HUDEP-2 (cell line): Measurements from ENCODE around the gene DTNBP1.
"Not testable (repeated sequence)": the region's sequence is repeated elsewhere in the genome, so short reads cannot be mapped to it uniquely, and the experiment has no call there.

Experiments used
- DNase-seq, 76 experiments: peaks; one replicate each; lab custom pipeline; 2025; ENCODE audit not compliant: unreplicated experiment in 76 of 76; lab: John Stamatoyannopoulos, UW

DTNBP1 gene

DNA sequence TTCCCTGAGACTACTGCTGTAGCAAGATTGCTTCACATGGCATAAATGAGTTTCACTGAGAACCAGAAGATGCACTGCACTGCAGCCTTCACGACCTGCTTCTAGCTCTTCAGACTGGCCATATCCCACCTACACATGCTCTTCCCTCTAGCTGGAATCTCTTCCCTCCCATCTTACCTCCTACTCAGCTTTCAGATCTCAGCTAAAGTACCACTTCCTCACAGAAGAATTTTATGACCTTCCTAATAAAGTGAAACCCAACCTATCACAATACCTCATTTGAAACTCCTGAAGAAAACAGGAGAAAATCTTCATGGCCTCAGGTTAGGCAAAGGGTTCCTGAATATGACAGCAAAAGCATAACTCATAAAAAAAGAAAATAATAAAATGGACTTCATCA lies 99.9 kb downstream of the DTNBP1 start:
- DNase-seq = no peak

DNA sequence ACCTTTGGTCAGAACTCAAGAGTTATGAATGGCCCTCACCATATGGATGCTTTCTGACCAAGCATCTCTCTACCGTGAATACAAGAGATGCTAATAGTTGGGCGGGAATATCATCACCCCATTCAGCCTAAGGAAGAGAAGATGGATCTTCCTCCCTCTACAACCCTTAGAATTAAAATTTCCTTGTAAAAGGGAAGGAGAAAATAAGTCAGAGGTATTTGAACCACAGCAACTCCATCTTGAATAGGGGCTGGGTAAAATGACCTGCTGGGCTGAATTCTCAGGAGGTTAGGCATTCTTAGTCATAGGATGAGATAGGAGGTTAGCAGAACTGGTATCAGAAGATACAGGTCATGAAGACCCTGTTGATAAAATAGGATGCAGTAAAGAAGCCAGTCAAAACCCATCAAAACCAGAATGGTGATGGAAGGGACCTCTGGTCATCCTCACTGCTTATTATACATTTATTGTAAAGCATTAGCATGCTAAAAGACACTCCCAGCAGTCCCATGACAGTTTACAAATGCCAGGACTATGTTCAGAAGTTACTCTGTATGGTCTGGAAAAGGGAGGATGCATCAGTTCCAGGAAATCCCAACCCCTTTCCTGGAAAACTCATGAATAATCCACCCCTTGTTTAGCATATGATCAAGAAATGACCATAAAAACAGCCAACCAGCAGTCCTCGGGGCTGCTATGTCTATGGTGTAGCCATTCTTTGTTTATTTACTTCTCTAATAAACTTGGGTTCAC lies 101.2 kb downstream of the DTNBP1 start:
- DNase-seq = no peak

DNA sequence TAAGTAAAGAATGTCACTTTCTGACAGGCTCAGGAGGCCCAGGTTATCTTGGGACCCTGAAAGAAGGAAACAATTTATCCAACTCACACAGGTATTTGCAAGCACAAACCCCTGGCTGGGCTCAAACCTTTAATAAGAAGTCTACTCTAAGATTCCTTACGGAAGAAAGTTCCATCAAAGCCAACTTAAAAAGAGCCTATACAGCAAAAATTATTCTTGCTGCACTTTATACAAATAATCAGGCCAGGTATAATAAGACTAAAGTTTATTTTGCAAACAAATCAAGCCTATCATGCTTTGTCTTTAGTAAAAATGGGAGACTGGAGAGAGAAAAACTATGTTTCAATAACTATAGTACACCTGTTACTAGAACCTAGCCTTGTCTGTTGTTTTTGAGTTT lies 102.1 kb downstream of the DTNBP1 start:
- no peak for DNase-seq

DNA sequence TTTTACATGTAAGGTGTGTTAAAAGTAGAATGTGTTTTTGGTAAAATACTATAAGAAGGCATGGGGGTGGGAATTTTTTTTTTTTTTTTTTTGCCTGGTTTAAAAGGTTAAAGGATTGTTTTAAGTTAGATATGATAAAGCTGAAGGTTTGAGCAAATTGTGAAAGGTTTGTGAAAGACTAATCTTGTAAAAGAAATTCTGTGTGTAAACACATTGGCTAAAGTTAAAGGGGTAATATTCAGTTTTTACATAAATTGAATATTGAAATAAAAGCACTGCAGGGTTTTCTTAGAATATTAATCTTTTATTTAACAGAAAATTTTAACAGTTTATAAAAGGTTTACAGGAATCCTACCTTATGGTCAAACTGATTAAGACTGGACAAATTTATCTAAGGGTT lies 105.7 kb downstream of the DTNBP1 start:
- DNase-seq = no peak

DNA sequence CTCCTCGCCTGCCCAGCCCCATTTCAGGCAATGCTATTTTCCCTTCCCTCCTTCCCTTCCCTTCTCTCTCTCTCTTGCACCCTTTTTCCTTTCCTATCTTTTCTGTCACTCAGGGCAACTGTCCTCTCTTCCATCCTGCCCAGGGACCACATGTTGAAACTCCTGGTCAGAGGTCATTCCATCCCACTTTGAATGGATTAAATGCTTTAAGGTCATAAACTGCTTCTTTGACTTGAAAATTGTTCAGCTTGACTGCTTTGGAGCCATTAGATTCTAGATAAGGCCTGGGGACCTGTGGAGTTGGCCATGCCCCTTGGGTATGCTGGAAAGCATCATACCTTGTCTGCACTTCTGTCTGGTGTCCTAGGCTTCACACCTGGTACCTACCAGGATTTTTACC lies 106.1 kb downstream of the DTNBP1 start:
- DNase-seq = peak in 1 of 76 experiments; percentile 18

DNA sequence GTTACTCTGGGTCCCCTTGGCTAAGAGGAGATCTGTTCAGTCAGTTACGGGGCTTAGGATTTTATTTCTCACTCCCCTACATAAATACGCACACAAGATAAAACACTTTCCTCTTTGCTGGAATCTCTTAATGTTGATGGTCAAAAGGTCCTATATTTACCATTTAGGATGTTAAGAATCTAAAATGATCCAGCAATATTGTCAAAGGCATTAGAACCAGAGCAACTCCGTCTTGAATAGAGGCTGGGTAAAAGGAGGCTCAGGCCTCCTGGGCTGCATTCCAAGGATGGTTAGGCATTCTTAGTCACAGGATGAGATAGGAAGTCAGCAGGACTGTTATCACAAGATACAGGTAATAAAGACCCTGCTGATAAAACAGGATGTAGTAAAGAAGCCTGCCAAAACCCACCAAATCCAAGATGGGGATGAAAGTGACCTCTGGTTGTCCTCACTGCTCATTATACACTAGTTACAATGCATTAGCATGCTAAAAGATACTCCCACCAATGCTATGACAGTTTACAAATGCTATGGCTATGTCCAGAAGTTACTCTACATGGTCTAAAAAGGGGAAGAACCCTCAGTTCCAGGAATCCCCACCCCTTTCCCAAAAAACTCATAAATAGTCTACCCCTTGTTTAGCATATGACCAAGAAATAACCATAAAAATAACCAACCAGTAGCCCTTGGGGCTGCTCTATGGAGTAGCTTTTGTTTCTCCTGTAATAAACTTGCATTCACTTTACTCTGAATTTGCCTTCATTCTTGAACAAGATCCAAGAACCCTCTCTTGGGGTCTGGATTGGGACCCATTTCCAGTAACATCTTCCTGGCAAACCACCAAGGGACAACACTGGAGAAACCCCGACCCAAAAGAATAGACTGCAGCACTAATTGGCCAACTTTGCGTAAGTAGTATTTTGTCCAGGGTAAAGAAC lies 107.5 kb downstream of the DTNBP1 start:
- DNase-seq = peak in 41 of 76 experiments; percentile 4 to 68 (median 35)

DNA sequence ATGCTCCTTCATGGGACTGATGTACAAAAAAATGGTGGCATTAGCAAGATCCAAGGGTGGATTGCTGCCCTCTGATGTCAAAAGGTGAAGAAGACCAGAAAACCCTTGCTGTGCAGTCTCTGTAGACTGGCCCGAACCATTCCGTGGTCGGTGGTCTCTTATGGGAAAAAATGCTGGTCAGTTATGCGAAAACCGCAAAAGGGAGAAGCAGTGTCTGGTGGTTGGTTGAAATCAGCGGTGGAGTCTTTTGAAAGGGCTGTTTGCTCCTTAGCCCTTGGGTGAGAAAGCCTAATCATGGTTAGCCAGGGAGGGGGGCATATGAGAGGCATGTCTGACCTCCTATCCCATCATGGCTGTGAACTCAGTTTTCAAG lies 108.1 kb downstream of the DTNBP1 start:
- DNase-seq = no peak

DNA sequence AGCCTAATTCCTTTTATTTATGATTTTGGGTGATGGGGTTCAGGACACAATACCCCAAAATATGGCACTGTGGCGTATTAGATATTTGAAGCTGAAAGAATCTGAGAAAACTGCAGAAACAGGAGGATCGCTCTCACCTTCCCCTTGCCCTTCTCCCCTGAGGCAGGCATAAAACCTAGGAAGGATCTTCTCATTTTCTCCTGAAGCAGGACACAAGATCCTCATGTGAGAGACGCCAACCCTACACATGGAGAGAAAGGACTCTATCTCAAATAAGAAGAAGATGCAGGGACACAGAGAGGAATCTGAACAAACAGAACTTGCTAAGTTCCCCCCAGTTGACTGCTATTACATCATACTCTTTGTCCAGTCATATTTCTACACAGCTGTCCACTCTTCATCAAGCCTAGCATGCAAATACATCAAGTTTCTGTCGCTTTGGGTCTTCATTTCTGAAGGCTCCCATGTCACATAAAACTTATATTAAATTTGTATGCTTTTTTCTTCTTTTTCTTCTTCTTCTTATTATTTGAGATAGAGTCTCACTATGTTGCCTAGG lies 109.0 kb downstream of the DTNBP1 start:
- no peak for DNase-seq

DNA sequence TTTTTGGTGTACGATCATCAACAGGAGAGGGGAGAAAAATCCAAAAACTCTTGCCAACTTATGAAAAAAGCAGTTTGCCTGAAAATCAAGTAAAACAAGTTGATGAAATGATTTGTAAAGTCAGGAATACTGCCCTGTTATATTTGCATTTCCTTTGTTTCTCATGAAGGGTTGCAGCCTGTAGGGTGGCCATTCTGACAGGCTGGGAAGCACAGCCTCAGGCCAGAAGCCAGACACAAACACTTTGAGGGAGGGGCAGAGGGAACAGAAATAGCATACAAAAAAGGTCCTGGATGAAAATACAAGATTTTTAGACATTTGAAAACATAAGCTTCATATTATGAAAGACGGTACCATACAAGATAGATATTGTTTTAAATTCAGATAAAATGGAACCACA lies 109.8 kb downstream of the DTNBP1 start:
- DNase-seq = no peak

DNA sequence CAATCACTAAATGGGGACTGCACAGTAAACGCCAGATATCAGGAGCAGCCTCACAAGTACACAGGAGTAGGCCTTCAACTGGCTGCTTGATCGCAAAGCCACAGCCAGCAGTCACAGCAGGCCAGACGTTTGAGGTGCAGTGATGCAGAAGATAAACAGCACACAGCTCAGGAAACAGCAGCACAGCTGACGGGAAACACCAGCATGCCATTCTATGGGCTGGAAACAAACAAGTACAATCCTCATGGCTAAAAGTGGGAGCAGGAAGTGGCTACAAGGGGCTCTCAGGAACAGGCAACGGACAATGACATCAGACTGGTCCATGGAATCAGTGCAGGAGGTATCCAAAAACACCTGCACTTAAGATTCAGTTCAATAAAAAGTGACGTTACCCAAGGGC lies 111.0 kb downstream of the DTNBP1 start:
- no peak for DNase-seq

DNA sequence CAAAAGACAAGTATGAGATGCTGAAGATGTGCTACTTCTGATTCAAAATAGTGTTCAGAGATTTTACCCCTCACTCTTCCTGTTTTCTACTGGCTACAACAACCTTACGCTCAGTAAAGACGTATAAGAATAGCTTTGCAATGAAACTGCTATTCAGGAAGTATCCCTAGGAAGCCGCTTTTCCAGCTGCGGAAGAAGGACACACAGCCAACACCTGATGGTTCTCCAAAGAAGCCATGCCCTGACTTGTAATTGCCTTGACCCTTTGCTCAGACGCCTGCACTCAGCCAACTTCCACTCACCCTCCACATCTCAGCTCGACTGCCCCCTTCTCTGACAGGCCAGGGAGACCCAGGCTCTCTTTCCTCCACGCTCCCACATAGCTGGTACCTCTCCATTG lies 111.6 kb downstream of the DTNBP1 start:
- DNase-seq = no peak

DNA sequence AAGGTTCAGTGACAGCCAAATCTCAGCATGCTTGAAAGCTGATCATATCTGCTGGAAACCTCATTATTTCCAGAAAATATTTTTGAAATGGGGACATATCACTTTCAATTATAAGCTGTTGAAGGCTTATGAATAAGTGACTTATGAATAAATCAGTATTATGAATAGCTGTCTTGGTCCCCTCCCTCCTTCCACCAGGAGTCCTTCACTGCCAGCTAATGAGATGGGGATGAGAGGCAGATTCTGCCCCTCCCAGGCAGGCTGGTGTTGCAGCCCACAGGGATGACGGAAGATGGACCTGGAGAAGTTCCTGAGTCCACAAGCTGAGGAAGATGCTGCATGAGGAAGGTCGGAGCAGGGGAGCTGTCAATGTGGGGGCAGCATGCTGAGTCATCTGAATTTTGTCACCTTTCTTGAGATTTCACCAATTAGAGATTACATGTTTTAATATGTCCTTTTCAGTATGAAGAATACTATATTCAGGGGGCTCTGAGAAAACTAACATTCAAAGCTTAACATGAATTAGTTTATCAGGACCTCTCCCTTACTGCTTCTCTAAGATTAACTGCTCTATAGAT lies 112.2 kb downstream of the DTNBP1 start:
- no peak for DNase-seq

DNA sequence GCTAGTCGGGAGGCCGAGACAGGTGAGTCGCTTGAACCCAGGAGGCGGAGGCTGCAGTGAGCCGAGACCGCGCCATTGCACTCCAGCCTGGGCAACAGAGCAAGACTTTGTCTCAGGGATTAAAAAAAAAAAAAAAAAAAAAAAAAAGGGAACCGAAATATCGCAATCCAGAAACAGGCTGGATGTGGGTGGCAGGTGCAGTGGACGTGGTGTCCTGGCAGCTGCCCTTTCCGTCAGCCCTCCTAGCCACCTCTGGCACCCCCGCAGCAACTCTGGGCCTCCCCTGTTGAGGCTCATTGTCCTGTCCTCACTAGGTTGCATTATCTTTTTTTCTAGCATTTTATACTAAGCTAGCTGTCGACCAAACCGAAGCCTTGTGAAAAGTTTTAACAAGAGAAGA lies 113.5 kb downstream of the DTNBP1 start:
- DNase-seq = no peak

DNA sequence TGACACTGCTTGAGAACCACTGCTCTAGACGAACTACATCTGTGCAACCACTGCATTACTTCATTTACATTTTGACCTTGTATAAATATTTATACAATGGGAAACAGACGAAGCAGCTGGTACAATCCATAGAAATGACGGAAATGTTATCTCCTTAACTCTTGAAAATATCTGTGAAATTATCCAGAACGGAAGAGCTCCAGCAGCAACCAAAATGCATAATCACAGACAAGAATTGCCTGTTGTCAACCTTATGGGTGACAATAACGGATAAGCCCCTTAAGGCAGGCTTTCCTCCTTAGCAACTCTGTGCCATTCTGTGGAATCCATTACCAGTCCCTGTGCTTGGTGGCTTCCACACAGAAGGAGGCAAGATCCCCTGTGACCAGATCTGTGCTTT lies 115.4 kb downstream of the DTNBP1 start:
- no peak for DNase-seq

DNA sequence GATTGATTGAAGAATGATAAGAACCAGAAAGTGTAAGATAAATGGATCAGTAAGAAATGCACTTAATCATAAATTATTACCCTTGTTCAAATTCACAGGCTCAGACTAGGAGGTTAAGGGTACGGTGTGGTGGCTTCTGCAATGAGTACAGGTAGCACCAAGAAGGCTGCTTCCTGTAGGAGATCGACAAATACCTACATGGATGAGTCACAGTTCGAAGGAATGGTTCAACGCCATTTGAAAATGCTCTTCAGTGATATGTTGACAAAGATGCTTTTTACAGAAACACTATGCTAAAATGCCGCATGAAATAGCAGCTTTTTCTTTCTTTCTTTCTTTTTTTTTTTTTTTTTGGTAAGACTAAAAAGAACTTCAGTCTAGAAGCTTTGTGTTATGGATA lies 116.2 kb downstream of the DTNBP1 start:
- no peak for DNase-seq

DNA sequence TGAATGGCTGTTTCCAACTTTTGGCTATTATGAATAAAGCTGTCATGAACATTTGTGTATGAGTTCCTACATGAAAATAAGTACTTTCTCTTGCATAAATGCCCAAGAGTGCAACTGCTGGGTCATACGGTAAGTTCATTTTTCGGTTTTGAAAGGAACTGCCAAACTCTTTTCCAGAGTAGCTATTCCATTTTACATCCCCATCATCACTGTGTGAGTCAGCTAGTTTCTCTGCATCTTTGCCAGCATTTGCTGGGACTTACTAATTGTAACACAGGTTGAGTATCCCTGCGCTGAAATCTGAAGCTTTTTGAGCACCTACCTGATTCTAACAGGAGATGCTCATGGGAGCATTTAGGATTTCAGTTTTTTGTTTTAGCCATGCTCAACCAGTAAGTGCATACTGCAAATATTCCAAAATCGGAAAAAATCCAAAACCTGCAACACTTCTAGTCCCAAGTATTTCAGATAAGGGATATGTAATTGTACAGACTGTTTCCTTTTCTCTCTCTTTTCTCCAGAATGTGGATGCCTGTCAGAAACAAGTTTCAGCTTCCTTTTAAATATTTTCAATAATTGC lies 118.4 kb downstream of the DTNBP1 start:
- no peak for DNase-seq

DNA sequence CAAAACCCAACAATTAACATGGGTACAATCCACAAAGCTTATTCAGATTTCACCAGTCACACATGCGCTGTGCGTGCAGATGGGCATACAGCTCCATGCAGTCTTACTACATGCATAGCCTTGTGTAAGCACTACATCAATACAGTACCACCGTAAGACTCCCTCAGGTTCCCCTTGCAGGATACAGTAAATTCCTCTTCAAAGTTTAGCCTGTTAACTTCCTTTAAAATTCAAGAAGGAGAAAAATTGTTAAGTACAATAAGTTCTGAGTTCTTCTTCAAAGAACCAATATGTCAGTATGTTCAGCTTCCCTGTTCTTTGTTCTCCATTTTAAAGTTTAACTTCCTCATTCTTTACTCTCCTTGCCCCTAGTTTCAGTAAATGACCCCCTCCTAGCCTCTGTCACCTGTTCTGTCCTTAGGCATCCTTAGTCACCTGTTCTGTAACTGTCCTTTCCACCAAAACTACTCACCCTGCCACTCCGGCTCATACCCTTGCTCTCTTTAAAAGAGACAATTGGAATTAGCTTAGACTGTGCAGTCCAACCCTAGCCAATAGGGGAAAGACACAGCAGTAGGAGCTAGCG lies 119.4 kb downstream of the DTNBP1 start:
- DNase-seq = not testable (repeated sequence)

DNA sequence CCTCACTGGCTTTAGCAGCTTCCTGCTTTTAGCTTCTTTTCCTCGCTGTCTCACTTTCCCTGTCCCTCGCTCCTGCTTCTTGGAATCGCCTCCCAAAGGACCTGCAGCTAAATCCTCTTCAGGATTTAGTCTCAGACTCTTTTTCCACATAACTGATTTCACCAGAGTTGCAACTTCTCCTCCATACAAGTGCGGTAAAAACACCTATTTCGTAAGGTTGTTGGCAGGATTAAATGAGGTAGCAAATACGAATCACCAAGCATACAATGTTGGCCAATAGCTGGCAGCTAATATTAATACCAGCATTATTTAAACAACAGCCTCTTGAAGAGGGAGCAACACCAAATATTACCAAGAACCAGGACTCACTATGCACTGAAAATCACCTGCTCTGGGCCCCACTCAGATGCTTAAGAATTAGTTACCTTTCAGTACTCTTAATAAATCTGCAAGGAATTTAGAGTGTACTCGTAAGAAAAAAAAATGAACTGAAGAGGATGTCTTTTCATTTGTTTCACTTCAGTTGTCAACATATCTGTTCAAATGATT lies 123.0 kb downstream of the DTNBP1 start:
- no peak for DNase-seq

DNA sequence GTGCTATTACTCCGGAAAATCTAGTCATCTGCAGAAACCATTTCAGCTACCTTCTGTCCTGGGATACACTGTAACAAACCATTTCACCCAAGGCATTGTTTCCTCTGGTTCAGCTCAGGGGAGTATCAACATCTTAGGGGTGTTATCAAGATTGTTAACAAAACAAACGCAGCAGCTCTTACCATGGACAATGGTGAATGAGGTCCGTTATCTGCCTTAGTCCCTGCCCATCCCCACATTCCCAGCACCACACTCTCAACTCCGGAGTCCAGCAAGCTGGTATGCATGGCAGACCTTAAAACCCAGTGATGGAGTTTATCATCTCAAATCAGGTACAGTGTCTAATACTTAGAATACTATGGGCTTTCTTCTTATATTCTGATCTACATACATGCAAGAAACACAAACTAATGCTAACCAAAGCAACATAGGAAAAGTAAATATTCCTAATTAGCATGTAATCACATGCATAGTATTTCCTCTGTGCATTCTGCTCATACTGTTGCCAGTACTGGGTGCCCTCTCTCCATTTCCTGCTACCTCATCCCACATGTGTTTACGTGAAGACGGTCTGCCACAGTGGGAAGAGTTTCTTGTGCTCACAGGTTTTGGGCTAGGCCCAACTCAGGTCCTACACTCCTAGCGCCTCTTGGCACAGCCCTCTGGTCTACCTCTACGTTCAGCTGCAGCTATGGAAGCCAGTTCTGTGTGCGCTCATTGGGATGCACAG lies 123.9 kb downstream of the DTNBP1 start:
- no peak for DNase-seq

DNA sequence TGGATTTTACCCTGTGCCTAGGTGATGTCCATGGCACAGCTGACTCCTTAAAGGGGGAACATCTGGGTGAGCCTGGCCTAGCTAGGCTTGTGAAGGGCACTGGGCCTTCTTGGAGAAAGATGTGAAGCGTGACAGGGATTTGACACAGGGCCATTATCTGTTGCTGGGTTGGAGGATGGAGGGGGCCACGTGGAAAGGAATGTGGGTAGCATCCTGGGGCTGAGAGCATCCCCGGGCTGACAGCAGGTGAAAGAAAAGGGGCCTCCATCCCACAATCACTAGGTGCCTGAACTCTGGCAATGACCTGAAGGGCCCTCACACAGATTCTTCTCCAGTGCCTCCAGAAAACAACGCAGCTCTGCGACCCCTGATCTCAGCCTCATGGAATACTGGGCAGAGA lies 124.7 kb downstream of the DTNBP1 start:
- no peak for DNase-seq
